Activated CD4-positive, alpha-beta memory T cell treated with anti-CD3 and anti-CD28 coated beads, Interleukin-2, amount 10 ng/mL, durations not matched to agents 7 days and 5 days (primary cell): ENCODE data around the gene KRTAP6-2. TPM values are rescaled to one million over a fixed set of nuclear protein-coding genes. Genes with fewer than 3 reads are reported as not detected.

Experiments used
- CTCF ChIA-PET: fragments of 350-600 bp; sonication (Branson Sonifier 250); formaldehyde crosslinking; loops from one replicate; lab custom pipeline; 2021; ENCODE audit warnings: antibody characterized with exemption, inconsistent platforms; lab: Charles Lee
- POLR2A ChIA-PET: fragments of 350-600 bp; sonication (Branson Sonifier 250); formaldehyde crosslinking; loops from one replicate; lab custom pipeline; 2021; ENCODE audit warnings: antibody characterized with exemption; lab: Charles Lee
- DNase-seq: peaks from one replicate; pipeline ENCODE4 v3.0.0-alpha.2; 2020
- H3K27ac Mint-ChIP-seq: one replicate; pipeline ENCODE4 v1.8.0; 2021; ENCODE audit warnings: mild to moderate bottlenecking, mixed read lengths
- H3K27me3 Mint-ChIP-seq: one replicate; pipeline ENCODE4 v1.8.0; 2021; ENCODE audit warnings: mixed read lengths
- H3K36me3 Mint-ChIP-seq: one replicate; pipeline ENCODE4 v1.8.0; 2021; ENCODE audit warnings: low read depth, mixed read lengths
- H3K4me1 Mint-ChIP-seq: one replicate; pipeline ENCODE4 v1.8.0; 2021; ENCODE audit warnings: mixed read lengths
- H3K4me3 Mint-ChIP-seq: one replicate; pipeline ENCODE4 v1.8.0; 2021; ENCODE audit warnings: mild to moderate bottlenecking, mixed read lengths
- H3K9me3 Mint-ChIP-seq: one replicate; pipeline ENCODE4 v1.8.0; 2021; ENCODE audit warnings: mixed read lengths
- total RNA-seq, 2 experiments: library from RNA; stranded (reverse); gene quantifications; one replicate each; pipeline ENCODE4 v1.2.3, GENCODE V29; 2021

KRTAP6-2 gene, protein sequence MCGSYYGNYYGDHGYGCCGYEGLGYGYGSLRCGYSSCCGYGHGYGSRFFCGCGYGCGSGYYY
- total RNA-seq: not detected

DNA sequence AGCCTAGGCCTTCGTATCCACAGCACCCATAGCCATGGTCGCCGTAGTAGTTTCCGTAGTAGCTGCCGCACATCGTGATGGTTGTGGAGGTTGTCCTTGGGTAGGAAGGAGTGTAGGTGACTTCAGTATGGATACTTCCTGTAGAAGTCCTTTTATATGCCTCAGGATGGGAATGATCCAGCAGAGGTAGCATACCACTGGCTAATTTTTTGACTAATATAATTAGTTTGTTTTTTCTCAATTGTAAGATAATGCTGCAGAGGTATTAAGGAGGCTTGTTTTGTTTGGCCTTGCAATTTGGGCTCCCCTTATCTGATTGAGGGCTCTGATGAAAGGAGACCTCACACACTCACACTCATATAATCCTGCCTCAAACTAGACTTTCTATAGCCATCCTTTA is at the start of gene KRTAP6-2:
KRTAP6-2 (minus strand) TSS at position 101 of the 400 bp plus-strand sequence; CDS start at position 73, 28 bp downstream.
- Mint-ChIP-seq H3K9me3 (peaks cover 12% of the 10 kb centered on the region), H3K27me3 (no peaks in the 10 kb centered on the region), H3K4me1 (no peaks in the 10 kb centered on the region), H3K36me3 (no peaks in the 10 kb centered on the region), H3K4me3 (no peak within 1 kb of the TSS), H3K27ac (no peak within 1 kb of the TSS)
- no peak for DNase-seq
- POLR2A ChIA-PET: no interaction called here
- CTCF ChIA-PET: no interaction called here

DNA sequence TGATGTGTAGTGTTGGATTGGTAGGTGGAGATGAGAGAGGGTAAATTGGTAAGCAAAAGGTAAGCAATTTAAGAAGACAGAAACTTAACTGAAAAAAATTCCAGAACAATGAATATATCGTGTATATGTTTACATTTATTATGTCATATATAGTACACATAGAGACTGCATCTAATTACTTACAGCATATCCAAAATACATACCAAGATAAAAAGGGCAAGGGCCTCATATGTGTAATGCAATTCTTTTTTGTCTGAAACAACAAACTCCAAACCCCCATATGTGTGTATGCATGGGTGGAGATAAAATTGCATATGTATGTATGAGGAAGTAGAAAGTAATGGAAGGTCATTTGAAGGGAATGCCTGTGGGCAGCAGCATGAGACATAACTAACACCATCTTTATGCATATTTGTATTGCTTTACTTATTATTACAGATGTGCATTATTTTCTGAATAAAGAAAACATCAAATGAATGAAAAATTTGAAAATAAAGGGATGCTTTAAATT is 48.3 kb upstream of the KRTAP6-2 start:
- no peaks in the 10 kb centered on the region for H3K36me3 Mint-ChIP-seq
- H3K27me3 Mint-ChIP-seq: peaks cover 2% of the 10 kb centered on the region

DNA sequence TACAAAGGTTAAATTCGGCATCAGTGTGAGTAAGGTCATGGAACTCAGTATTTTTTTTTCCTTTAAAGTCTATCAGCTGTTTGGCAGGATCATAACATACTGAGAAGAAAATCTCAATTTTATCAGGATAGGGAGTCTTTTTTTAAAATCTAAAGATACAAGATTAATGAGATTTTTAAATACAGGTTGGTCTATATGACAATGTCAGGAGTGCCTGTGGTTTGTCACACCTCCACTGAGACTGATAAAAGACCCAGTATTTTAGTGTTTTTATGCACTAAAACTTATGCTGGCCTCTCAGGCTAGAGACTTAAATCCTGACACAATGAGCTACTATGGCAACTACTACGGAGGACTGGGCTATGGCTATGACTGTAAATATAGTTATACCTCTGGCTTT is 43.9 kb upstream of the KRTAP6-2 start, which contains the start of gene KRTAP20-3:
KRTAP20-3 (plus strand) TSS at position 301 of the 400 bp plus-strand sequence.
- H3K4me3 Mint-ChIP-seq: no peak within 1 kb of the TSS
- no peaks in the 10 kb centered on the region for H3K27me3 Mint-ChIP-seq
- no peak for DNase-seq
- no peaks in the 10 kb centered on the region for H3K9me3 Mint-ChIP-seq
- H3K4me1 Mint-ChIP-seq: no peaks in the 10 kb centered on the region
- no peaks in the 10 kb centered on the region for H3K36me3 Mint-ChIP-seq
- POLR2A ChIA-PET: no interaction called here
- no peak within 1 kb of the TSS for H3K27ac Mint-ChIP-seq
- CTCF ChIA-PET: no interaction called here

More for the DNA sequence above, 48.3 kb upstream of the KRTAP6-2 start:
- POLR2A ChIA-PET: no interaction called here
- Mint-ChIP-seq H3K4me3 (no peak overlapping the region), H3K4me1 (no peaks in the 10 kb centered on the region), H3K9me3 (no peaks in the 10 kb centered on the region), H3K27ac (no peak overlapping the region)
- CTCF ChIA-PET: no interaction called here
- no peak for DNase-seq

DNA sequence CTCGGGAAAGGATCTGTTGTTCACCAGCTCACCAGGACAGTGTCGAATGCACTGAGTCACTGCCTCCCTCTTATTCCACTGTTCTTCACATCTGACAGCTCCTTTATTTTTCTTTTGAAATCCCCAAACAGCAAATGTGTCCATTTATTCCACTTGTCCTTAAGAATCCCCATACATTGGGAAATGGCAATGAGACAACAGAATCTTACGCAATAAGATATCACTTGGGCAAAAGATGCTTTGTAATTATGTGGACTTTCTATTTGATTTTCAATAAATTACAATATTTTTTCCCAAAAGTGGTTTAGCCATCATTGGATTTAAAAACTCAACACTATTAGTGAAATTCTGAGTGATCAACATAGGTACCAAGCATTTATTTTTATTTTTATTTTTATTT is 40.0 kb upstream of the KRTAP6-2 start:
- no peak overlapping the region for H3K4me3 Mint-ChIP-seq
- no peak overlapping the region for H3K27ac Mint-ChIP-seq
- DNase-seq: no peak
- H3K27me3 Mint-ChIP-seq: no peaks in the 10 kb centered on the region
- CTCF ChIA-PET: no interaction called here
- H3K36me3 Mint-ChIP-seq: no peaks in the 10 kb centered on the region
- H3K4me1 Mint-ChIP-seq: no peaks in the 10 kb centered on the region
- no peaks in the 10 kb centered on the region for H3K9me3 Mint-ChIP-seq
- POLR2A ChIA-PET: no interaction called here

DNA sequence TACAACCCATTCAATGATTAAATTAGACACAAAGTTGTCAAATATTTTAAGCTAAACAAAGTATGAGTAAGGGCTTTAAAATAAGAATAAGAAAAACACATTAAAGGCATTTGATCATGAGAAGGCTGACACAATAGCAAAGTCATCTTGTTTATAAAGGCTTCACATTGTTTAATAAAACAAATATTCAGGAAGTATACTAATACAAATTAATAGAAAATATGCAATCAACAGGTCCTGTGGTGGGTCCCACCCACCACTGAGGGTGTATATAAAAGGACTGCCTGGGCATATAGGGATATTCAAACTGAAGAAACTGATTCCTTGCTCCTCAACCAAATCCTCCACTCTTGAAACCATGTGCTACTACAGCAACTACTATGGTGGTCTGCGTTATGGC is 36.2 kb upstream of the KRTAP6-2 start, which contains the start of gene KRTAP20-2:
KRTAP20-2 (plus strand) TSS at position 301 of the 400 bp plus-strand sequence; CDS start at position 359, 58 bp downstream.
- ChIA-PET POLR2A (no interaction called here), CTCF (no interaction called here)
- no peak within 1 kb of the TSS for H3K27ac Mint-ChIP-seq
- DNase-seq: no peak
- no peaks in the 10 kb centered on the region for H3K9me3 Mint-ChIP-seq
- H3K36me3 Mint-ChIP-seq: no peaks in the 10 kb centered on the region
- H3K27me3 Mint-ChIP-seq: no peaks in the 10 kb centered on the region
- H3K4me1 Mint-ChIP-seq: no peaks in the 10 kb centered on the region
- no peak within 1 kb of the TSS for H3K4me3 Mint-ChIP-seq

DNA sequence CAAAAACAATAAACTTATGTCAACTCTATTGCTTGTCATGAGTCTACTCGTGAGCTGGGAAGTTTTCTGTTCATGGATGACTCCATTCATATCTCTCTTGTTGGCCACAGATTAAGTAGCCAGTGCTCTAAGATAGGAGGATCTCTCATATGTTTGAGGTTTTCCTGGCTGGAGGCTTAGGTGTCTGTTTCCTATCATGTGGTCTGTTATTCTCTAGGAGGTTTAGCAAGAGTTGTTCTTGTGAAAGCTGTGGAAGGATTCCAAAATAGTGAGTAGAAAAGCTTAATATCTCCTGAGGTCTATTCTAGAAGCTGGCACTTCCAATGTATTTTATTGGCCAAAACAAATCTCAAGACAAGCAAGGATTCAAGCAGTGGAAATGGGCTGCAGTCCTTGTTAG is 30.5 kb upstream of the KRTAP6-2 start:
- Mint-ChIP-seq H3K27ac (no peak overlapping the region), H3K27me3 (no peaks in the 10 kb centered on the region), H3K9me3 (peaks cover 2% of the 10 kb centered on the region), H3K4me1 (no peaks in the 10 kb centered on the region), H3K4me3 (no peak overlapping the region), H3K36me3 (no peaks in the 10 kb centered on the region)
- DNase-seq: no peak
- CTCF ChIA-PET: no interaction called here
- POLR2A ChIA-PET: no interaction called here

DNA sequence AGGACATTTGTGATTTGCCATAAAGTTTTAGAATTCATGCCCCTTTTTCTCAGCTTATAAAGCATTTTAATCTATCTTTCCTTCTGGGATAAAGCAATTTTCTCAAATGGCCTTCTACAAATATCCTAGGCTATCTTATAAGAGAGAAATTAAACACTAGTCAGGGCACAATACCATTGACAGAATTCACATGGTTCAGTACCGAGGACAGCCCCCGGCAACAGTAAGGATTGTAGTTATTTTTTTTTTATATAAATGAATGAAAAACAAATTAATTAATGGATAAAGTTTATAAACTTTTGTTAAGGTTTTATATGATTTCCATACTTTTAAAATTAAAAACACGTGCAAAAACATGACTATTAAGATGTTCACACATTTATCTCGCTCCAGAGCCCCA is 29.4 kb upstream of the KRTAP6-2 start:
- Mint-ChIP-seq H3K9me3 (peaks cover 2% of the 10 kb centered on the region), H3K27me3 (no peaks in the 10 kb centered on the region), H3K4me1 (no peaks in the 10 kb centered on the region), H3K36me3 (no peaks in the 10 kb centered on the region), H3K27ac (no peak overlapping the region), H3K4me3 (no peak overlapping the region)
- CTCF ChIA-PET: no interaction called here
- no peak for DNase-seq
- POLR2A ChIA-PET: no interaction called here

DNA sequence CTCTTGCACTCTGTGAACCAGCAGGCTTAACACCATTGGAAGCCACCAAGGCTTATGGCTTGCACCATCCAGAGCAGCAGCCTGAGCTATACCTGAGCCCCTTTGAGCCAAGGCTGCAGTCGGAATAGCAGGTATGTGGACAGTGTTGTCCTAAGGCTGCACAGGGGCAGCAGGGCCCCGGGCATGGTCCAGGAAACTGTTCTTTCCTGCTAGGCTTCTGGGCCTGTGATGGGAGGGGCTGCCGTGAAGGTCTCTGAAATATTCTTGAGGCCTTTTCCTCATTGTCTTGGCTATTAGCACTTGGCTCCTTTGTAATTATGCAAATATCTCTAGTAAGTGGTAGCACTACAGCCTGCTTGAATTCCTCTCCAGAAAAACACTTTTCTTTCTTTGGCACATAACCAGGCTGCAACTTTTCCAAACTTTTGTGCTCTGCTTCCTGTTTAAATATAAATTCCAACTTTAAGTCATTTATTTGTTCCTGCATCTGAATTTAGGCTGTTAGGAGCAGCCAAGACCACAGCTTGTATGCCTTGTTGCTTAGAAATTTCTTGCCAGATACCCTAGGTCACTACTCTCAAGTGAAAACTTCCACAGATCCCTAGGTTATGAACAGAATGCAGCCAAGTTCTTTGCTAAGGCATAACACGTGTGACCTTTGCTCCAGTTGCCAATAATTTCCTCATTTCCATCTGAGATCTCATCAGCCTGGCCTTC is 26.9 kb upstream of the KRTAP6-2 start:
- Mint-ChIP-seq H3K4me3 (no peak overlapping the region), H3K27ac (no peak overlapping the region), H3K36me3 (no peaks in the 10 kb centered on the region), H3K4me1 (no peaks in the 10 kb centered on the region), H3K9me3 (peaks cover 2% of the 10 kb centered on the region), H3K27me3 (no peaks in the 10 kb centered on the region)
- CTCF ChIA-PET: no interaction called here
- DNase-seq: no peak
- POLR2A ChIA-PET: no interaction called here

DNA sequence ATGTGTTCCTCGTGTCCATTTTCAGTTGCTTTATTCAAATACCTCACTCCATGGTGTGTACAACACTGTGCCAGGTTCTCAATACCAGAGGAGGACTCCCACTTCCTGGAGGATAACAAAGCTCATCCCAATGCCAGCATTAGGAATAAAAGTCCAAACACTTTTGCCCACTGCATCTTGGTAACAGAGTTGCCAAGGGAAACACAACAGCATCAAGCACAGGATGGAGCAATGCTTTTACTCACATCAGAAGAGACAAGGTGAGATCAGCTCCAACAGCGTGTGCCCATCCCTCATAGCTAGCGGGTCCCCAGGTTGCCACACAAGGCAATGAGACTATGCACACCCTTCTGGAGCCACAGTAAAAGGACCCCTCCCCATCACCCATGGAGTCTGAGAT is 24.7 kb upstream of the KRTAP6-2 start:
- CTCF ChIA-PET: no interaction called here

DNA sequence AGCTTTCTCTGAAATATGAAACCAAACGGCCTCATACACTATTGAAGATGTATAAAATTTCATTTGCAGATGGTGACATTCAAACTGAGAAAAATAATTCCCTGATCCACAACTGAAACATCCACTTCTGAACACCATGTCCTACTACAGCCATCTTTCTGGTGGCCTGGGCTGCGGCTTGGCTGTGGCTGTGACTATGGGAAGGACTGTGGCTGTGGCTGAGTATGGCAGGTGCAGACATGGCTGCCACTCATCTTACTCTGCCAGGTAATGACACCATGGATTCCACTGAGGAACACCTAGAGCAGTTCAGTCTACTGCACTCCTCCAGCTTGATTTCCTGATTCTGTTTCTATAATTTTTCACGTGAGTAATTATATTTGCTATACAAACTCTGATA is 21.8 kb upstream of the KRTAP6-2 start, which contains the start of gene KRTAP20-4:
KRTAP20-4 (plus strand) TSS at position 106 of the 400 bp plus-strand sequence.
- ChIA-PET CTCF (no interaction called here), POLR2A (no interaction called here)
- H3K27me3 Mint-ChIP-seq: no peaks in the 10 kb centered on the region
- DNase-seq: no peak
- no peak within 1 kb of the TSS for H3K27ac Mint-ChIP-seq
- H3K4me3 Mint-ChIP-seq: no peak within 1 kb of the TSS
- peaks cover 2% of the 10 kb centered on the region for H3K9me3 Mint-ChIP-seq
- no peaks in the 10 kb centered on the region for H3K36me3 Mint-ChIP-seq
- H3K4me1 Mint-ChIP-seq: no peaks in the 10 kb centered on the region

More for the DNA sequence above, 24.7 kb upstream of the KRTAP6-2 start:
- Mint-ChIP-seq H3K4me3 (no peak overlapping the region), H3K4me1 (no peaks in the 10 kb centered on the region), H3K9me3 (peaks cover 2% of the 10 kb centered on the region), H3K27ac (no peak overlapping the region), H3K27me3 (no peaks in the 10 kb centered on the region), H3K36me3 (no peaks in the 10 kb centered on the region)
- POLR2A ChIA-PET: no interaction called here
- no peak for DNase-seq

DNA sequence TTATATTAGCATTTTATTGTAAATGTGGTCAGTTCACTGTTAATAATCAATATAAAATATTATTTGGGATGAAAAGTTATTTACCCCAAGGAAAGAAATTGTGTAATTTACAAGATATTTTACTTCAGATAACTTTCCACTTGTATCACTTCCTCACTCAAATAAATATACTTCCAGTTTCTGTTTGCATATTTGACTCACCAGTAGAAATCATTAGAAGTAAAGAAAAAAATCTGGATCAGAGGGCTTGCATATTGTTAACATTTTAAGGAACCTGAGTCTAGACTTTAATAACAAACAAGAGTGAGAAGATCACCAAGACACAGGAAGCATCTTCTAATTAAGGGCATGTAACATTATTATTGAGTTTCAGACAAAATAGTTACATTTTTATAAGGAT is 21.4 kb upstream of the KRTAP6-2 start:
- no peaks in the 10 kb centered on the region for H3K36me3 Mint-ChIP-seq
- no peak overlapping the region for H3K4me3 Mint-ChIP-seq
- H3K9me3 Mint-ChIP-seq: peaks cover 2% of the 10 kb centered on the region
- H3K27ac Mint-ChIP-seq: no peak overlapping the region
- DNase-seq: no peak
- CTCF ChIA-PET: no interaction called here
- H3K27me3 Mint-ChIP-seq: no peaks in the 10 kb centered on the region
- POLR2A ChIA-PET: no interaction called here
- no peaks in the 10 kb centered on the region for H3K4me1 Mint-ChIP-seq

DNA sequence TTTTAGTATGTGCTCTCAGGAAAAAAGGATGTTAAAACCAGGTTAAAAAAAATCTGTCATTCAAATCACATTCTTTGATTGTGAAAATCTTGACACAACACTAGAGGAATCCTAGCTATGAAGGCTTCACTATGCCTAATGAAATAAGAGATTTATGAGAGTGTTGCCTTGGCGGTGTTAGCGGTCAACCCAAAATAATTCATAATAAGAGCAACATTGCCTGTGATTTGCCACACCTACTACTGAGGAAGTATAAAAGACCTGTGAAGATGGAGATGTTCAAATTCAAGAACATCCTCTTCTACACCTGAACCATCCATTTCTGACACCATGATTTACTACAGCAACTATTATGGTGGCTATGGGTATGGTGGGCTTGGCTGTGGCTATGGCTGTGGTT is 17.4 kb upstream of the KRTAP6-2 start, which contains the start of gene KRTAP20-1:
KRTAP20-1 (plus strand) TSS at position 301 of the 400 bp plus-strand sequence; CDS start at position 331, 30 bp downstream.
- Mint-ChIP-seq H3K4me3 (no peak within 1 kb of the TSS), H3K9me3 (peaks cover 1% of the 10 kb centered on the region), H3K4me1 (no peaks in the 10 kb centered on the region), H3K27ac (no peak within 1 kb of the TSS), H3K36me3 (no peaks in the 10 kb centered on the region), H3K27me3 (no peaks in the 10 kb centered on the region)
- ChIA-PET CTCF (no interaction called here), POLR2A (no interaction called here)
- no peak for DNase-seq

DNA sequence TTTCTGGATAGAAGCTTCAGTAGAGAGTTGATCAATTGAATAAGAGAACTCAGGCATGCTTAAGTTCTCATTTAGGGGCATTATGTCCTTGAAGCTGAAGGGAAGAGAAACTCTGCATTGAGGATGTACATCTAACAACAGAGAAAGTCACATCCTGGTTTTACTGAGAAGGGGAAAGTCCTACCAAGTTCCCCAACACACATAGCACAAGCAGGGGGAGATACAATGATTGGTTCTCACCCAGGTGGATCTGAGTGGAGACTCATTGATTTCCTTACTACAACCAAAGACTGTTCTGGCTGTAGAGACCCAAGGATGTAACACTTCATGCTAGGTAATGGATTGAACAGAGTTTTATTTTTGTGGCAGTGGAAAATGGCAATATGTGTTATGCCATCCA is 16.5 kb upstream of the KRTAP6-2 start:
- peaks cover 1% of the 10 kb centered on the region for H3K9me3 Mint-ChIP-seq
- no peak overlapping the region for H3K4me3 Mint-ChIP-seq
- H3K27ac Mint-ChIP-seq: no peak overlapping the region
- no peaks in the 10 kb centered on the region for H3K27me3 Mint-ChIP-seq
- no peak for DNase-seq
- ChIA-PET POLR2A (no interaction called here), CTCF (no interaction called here)
- no peaks in the 10 kb centered on the region for H3K36me3 Mint-ChIP-seq
- H3K4me1 Mint-ChIP-seq: no peaks in the 10 kb centered on the region
